NCI-H446 (cell line): ENCODE data around the gene PRKAG3.

ENCODE experiments used
- DNase-seq, 2 experiments: peaks; one replicate each; lab custom pipeline; 2025; lab: John Stamatoyannopoulos, UW

PRKAG3 gene

DNA sequence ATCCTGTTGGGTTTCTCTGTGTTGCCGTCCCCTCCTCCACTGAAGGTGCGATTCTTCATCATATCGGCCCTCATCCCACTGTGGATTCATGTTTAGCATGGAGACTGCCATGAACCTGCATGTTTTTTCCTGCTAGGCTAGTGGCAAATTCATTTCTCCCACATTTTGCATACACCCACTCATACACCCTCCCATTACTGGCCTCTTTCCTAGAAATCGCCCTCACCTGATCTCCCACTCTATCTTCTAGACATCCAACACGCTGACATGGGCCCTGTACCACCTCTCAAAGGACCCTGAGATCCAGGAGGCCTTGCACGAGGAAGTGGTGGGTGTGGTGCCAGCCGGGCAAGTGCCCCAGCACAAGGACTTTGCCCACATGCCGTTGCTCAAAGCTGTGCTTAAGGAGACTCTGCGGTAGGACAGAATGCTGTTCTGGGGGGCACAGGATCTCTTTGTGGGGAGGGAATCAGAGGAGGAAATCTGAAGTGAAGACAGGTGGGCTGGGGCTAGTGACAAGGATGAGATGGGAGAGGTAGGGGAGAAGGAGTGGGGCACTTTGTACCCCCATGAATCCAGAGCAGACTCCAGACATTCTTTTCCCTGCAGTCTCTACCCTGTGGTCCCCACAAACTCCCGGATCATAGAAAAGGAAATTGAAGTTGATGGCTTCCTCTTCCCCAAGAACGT, 17.7 kb downstream of the PRKAG3 start:
- DNase-seq, result no peak

DNA sequence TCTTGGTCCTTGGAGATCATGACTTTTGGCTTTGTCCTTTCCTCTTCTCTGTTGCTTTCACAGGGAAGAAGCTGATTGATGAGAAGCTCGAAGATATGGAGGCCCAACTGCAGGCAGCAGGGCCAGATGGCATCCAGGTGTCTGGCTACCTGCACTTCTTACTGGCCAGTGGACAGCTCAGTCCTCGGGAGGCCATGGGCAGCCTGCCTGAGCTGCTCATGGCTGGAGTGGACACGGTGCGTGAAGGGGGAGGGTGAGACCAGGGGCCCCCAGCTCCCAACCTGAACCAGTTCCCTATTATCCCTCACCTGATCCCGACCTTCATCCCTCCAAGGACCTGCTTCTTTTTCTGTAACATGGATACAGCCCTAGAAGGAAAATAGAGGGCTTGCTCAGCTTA, 18.7 kb downstream of the PRKAG3 start:
- no peak for DNase-seq

DNA sequence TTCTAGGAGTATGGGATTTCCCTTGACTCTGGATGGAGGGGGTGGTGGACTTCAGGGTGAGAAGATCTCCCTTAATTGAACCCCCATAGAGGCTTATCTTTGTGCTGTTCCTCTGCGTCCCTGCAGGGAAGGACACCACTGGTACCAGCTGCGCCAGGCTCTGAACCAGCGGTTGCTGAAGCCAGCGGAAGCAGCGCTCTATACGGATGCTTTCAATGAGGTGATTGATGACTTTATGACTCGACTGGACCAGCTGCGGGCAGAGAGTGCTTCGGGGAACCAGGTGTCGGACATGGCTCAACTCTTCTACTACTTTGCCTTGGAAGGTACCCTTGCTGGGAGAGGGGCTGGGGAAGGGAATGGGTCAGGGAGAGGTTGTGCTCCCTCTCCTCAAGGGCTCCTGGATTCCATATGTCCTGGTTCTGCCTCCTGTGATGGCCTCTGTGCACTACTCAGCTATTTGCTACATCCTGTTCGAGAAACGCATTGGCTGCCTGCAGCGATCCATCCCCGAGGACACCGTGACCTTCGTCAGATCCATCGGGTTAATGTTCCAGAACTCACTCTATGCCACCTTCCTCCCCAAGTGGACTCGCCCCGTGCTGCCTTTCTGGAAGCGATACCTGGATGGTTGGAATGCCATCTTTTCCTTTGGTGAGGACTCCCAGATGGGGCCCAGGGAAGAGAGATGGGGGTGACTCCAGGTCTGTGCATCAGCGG, 19.3 kb downstream of the PRKAG3 start:
- DNase-seq, result no peak

DNA sequence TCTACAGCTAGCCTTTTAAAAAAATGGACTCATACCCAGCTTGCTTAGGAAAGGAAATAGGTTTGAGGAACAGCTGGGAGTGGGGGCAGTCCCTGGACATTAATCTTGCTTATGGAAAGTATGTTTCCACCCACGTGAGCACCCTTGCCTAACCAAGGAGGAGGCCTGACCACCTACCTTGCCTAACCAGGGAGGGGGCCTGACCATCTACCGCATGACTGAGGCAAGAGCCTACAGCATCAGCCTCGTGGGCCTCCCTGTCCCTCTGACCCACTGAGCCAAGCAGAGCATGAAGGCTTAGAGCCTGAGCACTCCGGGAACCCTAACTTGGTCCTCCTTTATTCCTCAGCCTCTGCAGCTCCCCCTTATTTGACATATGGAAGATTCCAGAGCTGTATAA, 20.2 kb downstream of the PRKAG3 start:
- no peak for DNase-seq

DNA sequence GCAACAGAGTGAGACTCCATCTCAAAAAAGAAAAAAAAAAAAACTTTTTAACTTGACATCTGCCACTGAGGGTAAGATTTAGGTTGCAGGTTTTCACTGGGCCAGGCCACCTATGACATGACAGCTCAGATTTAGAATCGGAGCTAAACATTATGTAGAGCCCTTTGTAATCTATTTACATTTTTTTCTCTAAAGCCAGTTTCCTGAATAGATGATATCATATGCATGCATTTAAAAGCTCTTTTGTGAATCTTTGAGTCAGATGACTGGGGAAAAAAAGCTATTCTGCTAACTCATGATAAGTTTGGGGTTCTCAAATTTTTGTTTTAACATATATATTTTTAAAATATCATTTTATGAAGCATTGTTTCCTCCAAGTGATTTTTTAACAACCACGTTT, 21.3 kb downstream of the PRKAG3 start:
- no peak for DNase-seq

DNA sequence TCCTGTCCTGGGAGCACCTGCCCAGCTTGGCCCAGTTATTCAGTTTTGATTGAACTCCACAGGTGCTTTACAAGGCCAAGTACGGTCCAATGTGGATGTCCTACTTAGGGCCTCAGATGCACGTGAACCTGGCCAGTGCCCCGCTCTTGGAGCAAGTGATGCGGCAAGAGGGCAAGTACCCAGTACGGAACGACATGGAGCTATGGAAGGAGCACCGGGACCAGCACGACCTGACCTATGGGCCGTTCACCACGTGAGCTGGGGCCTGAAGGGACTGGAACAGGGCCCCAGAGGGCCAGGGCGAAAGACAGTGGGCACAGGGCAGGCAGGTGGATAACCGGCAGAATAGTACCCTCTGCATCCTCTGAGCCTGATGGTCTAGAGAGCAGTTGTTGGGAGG, 22.1 kb downstream of the PRKAG3 start:
- no peak for DNase-seq

DNA sequence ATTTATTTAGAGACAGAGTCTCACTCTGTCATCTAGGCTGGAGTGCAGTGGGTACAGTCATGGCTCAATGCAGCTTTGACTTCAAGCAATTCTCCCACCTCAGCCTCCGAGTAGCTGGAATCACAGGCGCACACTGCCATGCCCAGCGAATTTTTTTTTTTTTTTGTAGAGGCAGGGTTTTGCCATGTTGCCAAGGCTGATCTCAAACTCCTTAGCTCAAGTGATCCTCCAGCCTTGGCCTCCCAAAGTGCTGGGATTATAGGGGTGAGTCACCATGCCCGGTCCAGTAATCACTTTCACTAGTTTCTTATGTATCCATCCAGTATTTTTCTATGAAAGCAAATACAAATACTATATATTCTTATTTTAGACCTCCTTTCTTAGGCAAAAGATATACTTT, 24.0 kb downstream of the PRKAG3 start:
- DNase-seq, result no peak

DNA sequence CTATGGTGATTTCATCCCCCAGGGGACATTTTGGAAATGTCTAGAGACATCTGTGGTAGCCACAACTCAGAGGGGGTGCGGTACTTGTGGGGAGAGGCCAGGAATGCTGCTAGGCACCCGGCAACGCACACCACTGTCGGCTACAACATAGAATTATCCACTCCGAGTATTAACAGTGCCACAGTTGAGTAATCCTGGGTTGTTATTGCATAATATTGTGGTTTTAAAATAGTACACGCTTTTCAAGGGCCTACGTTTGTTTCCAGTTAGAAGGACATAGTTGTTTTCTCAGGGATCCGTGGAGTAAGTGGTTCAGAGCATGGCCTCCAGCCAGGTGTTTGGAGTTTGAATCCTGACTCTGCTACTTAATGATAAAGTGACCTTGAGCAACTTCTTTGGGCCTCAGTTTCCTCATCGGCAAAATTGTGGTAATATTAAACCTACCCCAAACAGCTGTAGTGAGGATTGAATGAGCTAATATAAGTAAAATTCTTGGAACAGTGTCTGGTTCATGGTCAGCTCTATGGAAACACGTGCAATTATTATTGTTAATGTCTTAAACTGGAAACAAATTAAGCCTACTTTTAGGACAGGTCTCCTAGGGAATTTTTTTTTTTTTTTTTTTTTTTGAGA, 25.1 kb downstream of the PRKAG3 start:
- no peak for DNase-seq

DNA sequence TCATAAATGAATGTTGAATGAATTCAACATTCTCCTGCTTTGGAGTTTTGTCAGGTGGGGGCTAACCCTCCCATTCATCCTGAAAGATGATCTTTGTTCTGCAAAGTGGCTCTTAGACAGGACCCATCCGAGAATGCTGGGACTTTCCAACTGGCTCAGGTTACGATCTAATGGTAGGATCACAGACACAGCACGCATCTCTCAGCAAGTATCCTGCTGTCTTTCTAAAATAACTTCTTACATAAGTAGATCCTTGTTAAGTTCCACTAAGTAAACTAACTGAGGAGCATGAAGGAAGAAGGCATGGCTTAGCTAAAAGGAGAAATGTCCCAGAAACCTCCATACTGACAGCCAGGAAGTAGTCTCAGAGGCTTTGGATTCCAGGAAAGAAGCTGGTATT, 26.0 kb downstream of the PRKAG3 start:
- DNase-seq, result no peak

DNA sequence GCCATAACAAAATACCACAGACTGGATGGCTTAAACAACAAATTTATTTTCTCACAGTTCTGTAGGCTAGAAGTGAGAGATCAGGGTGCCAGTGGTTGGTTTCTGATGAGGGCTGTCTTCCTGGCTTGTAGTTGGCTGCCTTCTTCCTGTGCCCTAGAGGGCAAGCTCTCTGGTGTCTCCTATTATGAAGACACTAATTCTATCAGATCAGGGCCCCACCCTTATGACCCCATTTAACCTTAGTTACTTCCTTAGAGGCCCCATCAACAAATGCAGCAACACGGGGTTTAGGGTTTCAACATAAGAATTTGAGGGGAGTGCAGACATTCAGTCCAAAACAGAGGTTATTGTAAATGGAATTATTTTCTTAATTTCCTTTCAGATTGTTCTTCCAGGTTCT, 26.8 kb downstream of the PRKAG3 start:
- DNase-seq, result no peak

DNA sequence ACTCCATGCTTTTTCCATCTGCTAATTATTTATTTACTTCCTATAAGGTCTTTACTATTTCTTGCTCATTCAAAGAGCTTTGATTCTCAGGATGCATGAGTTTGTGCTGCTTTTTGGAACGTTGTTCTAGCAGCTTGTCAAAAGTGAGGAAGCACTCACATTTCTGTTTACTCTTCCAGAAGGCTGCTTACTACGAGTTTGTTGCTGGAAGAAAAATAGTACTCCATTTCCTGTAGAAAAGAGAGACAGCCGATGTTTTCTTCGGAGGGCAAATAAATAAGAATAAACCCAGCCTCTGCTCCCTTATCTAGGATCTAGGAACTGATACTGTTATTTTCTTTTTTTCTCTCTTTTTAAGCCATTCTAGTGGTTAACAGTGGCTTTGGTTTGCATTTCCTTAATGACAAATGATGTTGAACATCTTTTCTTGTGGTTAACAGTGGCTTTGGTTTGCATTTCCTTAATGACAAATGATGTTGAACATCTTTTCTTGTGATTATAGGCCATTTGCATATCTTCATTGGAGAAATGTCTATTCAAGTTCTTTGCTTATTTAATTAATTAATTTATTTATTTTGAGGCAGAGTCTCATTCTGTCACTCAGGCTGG, 29.1 kb downstream of the PRKAG3 start:
- DNase-seq, result no peak

DNA sequence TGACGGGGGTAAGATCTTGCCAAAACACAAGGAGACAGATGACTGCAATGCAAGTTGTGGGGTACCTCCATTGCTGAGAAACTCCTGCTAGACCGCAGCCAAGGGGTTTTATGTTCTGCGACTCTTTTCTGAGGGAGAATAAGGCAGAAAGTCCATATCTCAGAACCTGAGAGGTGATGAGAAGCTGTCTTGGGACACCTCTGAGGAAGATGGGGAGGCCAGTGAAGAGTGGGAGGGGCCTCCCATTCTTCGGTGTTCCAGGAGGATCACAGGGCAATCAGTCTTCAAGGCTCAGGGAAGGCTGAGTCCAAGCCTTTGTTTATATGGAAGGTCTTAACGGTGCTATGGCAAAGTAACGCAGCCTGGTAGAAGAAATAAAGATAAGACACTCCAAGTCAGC, 31.6 kb downstream of the PRKAG3 start:
- no peak for DNase-seq

DNA sequence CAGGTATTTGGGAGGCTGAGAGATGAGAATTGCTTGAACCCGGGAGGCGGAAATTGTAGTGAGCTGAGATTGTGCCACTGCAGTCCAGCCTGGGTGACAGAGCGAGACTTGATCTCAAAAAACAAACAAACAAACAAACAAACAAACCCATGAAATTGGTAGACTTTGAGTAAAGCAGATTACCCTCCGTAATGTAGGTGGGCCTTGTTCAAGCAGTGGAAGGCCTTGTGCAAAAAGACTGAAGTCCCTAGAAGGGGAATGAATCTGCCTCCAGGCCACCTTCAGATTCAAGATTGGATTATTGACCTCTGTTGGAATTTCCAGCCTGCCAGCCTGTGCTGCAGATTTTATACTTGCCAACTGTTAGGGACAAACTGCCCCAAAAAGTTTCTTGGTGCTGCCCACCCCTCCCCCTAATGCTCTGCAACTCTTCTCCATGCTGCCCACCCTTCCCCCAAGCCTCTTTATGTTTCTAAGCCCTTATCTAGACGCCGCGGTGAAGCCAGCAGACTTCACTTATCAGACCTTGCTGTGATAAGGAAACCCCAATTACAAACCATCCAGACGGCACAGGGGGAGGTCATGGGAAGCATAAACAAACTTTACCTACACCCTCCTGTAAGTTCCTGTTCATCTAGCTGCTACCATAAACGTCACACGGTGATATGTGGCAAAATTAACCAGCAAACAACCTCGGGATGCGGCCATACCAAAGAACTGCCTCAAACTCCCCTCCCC, 32.7 kb downstream of the PRKAG3 start:
- no peak for DNase-seq

DNA sequence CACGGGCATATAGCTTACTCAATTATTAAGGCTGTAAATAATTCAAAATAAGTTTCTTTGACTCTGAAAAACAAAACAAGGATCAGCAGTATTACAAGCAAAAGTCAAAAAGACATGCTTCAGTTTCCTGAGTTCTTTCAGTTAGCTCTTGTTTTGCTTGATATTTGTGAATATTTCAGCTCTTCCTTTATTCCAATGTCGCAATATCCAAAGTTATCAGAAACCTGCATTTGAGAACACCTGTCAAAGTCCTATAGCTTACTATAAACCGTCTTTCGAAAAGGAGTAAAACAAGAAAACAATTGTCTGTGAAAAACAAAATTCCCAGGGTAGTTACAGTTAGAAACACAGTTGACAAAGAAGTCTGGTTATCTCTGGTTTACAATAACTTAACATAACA, 34.9 kb downstream of the PRKAG3 start:
- no peak for DNase-seq

DNA sequence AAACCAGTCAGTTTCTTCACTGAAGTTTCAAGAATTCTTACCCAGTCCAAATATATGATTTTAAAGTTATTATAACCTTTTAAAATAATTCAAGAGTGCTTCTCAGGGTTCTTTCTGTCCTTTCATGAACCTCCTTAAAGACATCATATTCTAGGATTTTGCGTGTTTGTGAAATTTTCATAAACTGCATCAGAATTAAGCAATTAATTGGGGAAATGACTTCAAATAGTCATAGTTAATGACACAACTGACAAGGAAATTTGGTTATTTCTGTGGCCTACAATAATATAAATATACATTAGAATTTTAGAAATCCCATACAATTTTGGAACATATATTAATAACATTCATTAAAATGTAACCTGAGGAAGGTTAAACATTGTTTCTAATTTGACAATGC, 39.2 kb downstream of the PRKAG3 start:
- no peak for DNase-seq

DNA sequence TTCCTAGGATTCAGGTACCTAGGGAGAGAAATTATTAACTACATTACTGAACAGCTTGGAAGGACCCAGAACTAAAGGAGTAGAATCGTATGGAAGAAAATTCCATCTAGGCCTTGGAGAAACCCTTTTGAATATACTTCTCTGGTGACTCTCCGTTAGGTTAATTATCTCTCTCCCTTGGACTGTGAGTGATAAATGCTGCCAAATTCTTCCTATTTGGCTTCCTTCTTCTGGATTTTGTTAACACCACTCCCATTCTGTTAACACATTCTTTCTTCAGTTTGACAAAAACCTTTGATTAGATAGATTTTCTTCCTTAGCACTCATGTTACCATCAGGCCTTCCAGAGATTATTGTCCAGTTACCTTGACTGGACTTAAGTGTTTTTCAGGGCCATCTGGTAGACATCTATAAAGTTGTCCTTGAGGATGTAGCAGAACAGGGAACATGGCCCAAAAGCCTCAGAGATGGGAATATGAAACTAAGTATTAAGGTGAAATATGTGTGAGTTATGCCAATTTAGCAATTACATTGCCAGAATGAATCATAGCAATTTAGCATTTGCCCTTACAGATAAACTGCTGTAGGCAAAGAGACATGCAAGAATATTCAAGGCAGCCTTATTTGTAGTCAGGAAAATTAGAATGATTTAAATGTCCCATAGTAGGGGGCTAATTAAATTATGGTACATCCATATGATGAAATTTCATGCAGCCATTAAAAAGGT, 42.9 kb downstream of the PRKAG3 start:
- DNase-seq, result no peak

DNA sequence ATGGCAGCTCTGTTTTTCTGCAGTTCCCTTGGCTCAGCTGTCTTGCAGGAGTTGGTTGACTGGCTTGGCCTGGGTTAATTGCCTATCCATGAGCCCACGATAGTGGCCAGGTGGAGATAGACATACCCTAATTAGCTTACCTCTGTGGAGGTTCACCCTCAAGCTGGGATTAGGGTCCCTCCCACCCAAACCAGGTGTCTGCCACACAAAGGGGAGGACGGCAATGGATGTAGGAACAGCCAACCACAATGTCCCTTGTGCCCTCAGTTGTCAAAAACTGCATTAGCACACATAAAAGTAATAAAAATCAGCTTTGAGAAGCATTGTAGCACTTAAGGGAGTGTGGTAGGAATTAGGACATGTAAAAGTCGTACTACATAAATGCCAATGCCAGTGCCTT, 45.5 kb downstream of the PRKAG3 start:
- DNase-seq, result no peak

DNA sequence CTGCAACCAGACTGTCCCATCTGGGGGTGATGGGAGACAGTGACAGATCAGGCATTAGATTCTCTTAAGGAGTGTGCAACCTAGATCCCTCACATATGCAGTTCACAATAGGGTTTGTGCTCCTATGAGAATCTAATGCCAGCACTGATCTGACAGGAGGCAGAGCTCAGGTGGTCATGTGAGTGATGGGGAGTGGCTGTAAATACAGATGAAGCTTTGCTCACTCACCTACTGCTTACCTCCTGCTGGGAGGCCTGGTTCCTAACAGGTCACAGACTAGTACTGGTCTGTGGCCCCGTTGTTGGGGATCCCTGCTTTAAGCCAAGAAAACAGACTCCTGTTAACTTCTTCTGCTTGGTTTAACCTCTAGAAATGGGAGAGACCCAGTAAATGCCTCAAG, 46.5 kb downstream of the PRKAG3 start:
- DNase-seq, result no peak

DNA sequence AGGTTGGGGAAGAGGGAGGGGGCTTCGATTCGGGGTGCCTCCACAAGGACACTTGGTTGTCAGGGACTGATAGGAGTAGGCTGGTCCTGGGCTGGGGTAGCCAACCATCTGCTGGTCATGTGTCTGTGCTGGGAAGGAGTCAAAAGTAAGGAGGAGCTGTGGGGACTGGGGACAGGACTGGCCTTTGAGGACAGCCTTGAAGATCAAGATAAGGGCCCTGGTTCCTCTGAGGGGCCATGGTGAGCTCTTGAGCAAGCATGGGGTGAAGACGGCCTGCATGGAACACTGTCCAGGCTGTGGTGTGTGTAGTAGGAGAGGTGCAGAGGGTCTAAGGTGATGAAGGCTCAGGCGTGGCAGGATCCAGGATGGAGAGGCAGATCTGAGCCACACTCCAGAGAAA, 47.9 kb downstream of the PRKAG3 start:
- DNase-seq, result no peak

DNA sequence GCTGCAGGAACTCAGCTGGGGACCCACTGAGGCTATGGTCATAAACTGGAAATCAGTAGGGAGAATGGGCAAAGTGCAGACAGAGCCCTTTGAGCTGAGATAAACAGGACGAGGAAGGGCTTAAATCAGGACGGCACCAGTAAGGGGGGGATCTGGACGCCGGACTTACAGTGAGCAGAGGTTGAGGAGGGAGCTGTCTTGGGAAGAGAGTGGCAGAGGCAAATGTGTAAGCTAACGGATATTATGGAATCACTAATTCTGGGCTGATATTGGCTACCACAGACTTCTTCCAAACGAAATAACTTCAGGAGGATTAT, 49.1 kb downstream of the PRKAG3 start:
- DNase-seq, result no peak

DNA sequence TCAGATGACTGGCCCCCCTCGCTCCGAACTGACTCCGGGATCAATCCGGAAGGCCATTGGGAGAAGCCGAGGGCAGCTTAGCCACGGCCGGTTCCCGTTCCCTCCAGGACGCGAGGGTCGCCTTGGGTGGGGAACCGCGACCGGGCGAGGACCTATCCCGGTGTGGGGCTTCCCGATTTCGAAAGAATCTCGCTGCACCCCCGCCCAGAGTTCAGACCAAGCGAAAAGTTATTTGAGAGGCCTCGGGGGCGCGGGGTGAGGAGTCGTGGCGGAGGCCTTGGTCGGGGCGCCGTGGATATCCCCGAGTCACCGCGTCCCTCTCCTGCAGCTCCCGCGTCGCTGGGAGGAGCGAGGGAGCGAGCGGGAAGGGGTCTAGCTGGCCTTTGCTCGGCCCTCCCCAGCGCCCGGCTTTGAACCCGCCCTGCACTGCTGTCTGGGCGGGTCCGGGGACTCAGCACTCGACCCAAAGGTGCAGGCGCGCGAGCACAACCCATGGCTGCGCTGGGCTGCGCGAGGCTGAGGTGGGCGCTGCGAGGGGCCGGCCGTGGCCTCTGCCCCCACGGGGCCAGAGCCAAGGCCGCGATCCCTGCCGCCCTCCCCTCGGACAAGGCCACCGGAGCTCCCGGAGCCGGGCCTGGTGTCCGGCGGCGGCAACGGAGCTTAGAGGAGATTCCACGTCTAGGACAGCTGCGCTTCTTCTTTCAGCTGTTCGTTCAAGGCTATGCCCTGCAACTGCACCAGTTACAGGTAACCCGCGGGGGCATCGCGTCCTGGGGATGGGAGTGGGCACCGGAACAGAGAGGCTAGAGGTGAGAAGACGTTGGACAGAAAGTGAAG, 49.7 kb downstream of the PRKAG3 start, which contains the start of gene CYP27A1:
TSS of gene CYP27A1 (plus strand) at position 457 of the 837 bp plus-strand sequence. CDS start at position 493, 36 bp downstream.
- DNase-seq, result no peak
